Ammon's horn (tissue), 1 donor: ENCODE data around the gene MRPL19.
A peak's percentile ranks its signal among the peaks of the same experiment; 100 is the strongest.

Experiments used
- DNase-seq: peaks from one replicate; pipeline ENCODE4 v3.0.0-alpha.2; 2016; ENCODE audit warnings: low spot score

MRPL19 gene

GRCh38 chr2:75616406-75616805 is 30.2 kb upstream of the MRPL19 start:
- no peak for DNase-seq

- no peak for DNase-seq
These were observed 29.6 kb upstream of the MRPL19 start for GRCh38 chr2:75616933-75617332.

- no peak for DNase-seq
These were observed 26.4 kb upstream of the MRPL19 start for GRCh38 chr2:75619956-75620740.

- no peak for DNase-seq
These were observed 25.4 kb upstream of the MRPL19 start for GRCh38 chr2:75621228-75621627.

- DNase-seq: no peak
These were observed 24.1 kb upstream of the MRPL19 start for GRCh38 chr2:75622500-75622899.

- DNase-seq: no peak
These were observed 23.7 kb upstream of the MRPL19 start for GRCh38 chr2:75622929-75623328.

GRCh38 chr2:75627902-75628504 is 18.6 kb upstream of the MRPL19 start:
- DNase-seq: peak; percentile 85

- DNase-seq: no peak
These were observed 14.4 kb upstream of the MRPL19 start for GRCh38 chr2:75632091-75632701.

- no peak for DNase-seq
These were observed 13.8 kb upstream of the MRPL19 start for GRCh38 chr2:75632813-75633212.

- no peak for DNase-seq
These were observed 13.0 kb upstream of the MRPL19 start for GRCh38 chr2:75633620-75634019.

GRCh38 chr2:75634945-75635344 is 11.6 kb upstream of the MRPL19 start:
- no peak for DNase-seq

- DNase-seq: no peak
These were observed 9.0 kb upstream of the MRPL19 start for GRCh38 chr2:75637568-75637967.

GRCh38 chr2:75640621-75641121 is 5.9 kb upstream of the MRPL19 start:
- DNase-seq: peak; percentile 86

GRCh38 chr2:75641587-75641986 is 5.0 kb upstream of the MRPL19 start:
- no peak for DNase-seq

GRCh38 chr2:75643980-75644379 is 2.6 kb upstream of the MRPL19 start:
- no peak for DNase-seq

GRCh38 chr2:75645643-75646042 is 940 bp upstream of the MRPL19 start:
- DNase-seq: no peak

GRCh38 chr2:75646090-75646582 is 447 bp upstream of the MRPL19 start:
- DNase-seq: no peak

GRCh38 chr2:75647771-75648170 is 1.2 kb downstream of the MRPL19 start:
- no peak for DNase-seq

- DNase-seq: no peak
These were observed 7.4 kb downstream of the MRPL19 start for GRCh38 chr2:75654012-75654411.

- DNase-seq: no peak
These were observed 9.3 kb downstream of the MRPL19 start for GRCh38 chr2:75655861-75656260.

- DNase-seq: no peak
These were observed 10.0 kb downstream of the MRPL19 start for GRCh38 chr2:75656563-75656962.

GRCh38 chr2:75657798-75658197 is 11.2 kb downstream of the MRPL19 start:
- no peak for DNase-seq

- DNase-seq: no peak
These were observed 20.3 kb downstream of the MRPL19 start for GRCh38 chr2:75666911-75667310.
